Measurements from ENCODE around the gene SLC22A5.
A peak's percentile ranks its signal among the peaks of the same experiment; 100 is the strongest.

The SLC22A5 gene

DNA sequence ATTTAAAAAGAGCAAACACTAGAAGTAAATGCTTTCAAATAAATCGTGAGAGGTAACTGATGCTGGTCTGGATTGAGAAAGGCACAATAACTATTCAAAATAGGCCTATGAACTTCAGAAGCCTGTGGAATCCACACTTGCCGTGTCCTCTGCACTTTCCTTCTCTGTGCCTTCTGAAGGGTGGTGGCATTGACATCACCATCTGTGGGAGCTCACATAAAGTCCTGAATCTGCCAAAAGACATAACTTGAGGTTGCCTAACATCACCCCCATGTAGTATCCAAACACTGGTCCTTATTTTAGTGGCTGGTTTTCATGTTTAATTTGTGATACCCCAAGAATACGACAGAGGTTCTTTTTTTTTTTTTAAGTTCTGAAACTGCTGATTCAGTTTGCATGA is 61.2 kb downstream of the SLC22A5 start:
- peak overlapping the region; percentile 80; the same call in 1 of the 2 replicates for H3K27ac ChIP-seq

DNA sequence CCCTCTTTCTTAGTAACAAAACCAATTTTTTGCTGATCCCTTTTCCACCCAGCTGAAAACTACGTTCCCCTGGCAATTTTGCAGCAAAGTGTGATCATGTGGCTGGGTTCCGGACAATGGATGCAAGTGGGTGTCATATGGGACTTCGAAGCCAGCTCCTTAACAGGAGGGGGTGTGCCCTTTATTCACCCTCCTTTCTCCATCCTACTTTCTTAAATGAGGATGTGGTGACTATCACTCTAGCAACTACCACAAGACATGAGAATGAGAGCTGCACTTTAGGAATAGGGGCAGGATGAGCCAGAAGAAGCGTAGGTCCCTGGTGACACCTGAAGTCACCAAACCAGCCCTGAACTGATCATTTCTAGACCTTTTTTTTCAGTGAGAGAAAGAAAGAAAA is 62.1 kb downstream of the SLC22A5 start:
- H3K27ac ChIP-seq, result no peak overlapping the region
- TF ChIP-seq, protein P1, sequence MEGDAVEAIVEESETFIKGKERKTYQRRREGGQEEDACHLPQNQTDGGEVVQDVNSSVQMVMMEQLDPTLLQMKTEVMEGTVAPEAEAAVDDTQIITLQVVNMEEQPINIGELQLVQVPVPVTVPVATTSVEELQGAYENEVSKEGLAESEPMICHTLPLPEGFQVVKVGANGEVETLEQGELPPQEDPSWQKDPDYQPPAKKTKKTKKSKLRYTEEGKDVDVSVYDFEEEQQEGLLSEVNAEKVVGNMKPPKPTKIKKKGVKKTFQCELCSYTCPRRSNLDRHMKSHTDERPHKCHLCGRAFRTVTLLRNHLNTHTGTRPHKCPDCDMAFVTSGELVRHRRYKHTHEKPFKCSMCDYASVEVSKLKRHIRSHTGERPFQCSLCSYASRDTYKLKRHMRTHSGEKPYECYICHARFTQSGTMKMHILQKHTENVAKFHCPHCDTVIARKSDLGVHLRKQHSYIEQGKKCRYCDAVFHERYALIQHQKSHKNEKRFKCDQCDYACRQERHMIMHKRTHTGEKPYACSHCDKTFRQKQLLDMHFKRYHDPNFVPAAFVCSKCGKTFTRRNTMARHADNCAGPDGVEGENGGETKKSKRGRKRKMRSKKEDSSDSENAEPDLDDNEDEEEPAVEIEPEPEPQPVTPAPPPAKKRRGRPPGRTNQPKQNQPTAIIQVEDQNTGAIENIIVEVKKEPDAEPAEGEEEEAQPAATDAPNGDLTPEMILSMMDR (conservative IDR thresholded peaks at IDR 0.05), result no peak

More for the DNA sequence above, 61.2 kb downstream of the SLC22A5 start:
- TF ChIP-seq, protein P1 (conservative IDR thresholded peaks at IDR 0.05), result no peak

DNA sequence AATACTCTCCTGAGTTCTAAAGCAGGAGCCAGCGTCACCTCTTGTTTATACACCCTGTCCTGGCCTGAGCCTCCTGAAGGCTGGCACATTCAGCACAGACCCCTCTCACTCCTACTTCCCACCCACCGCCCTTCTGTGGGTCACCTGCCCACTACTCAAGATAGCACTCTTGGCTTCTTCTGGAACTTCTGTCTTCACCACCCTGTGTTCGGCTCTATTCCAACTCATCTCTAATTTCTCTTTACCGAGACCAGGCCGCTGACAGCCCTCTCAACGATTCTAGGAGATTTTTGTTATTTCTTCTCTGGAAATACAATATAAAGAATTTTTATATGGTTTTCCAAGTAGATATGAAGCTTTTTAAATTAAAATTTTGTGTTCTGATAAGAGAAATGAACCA is 63.6 kb downstream of the SLC22A5 start:
- H3K27ac ChIP-seq, result no peak overlapping the region

DNA sequence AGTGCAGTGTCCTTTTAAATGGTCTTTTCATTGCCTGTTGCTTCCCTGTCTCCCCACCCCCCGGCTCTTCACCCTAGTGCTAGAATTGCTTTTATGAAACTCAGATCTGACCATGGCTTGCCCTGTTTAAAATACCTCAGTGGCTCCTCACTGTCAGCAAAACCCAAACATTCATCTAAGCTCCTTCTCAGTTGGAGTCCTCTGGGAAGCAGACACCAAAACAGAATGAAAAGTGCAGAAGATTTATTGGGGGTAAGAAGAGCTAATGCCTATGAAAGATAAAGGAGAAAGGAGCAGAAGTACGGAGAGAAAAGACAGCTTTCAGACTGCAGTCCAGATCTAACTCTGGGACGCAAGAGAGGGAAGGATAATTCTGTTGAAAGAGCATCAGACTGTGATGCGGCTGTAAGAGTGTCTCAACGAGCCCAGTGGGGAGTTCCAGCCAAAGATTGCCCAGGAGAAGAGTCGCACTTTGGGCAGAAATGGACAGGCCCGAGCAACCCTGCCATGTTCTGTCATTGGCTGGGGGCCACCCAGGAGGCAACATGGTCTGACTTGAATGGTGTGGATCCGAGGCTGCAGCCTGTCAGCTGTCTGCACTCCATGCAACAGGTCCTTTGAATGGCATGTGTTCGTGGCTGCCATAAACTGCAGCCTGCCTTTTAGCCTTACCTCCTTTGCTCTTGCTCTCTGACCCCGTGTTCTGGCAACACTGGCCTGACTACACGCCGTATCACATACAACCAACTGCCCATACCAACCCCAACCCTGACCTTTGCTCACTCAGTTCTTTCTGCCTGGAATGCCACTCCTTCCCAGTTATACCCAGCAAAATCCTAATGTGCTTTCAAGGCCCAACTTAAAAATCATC is 65.1 kb downstream of the SLC22A5 start:
- no peak overlapping the region for H3K27ac ChIP-seq
- TF ChIP-seq, protein P1 (conservative IDR thresholded peaks at IDR 0.05), result no peak

More for the DNA sequence above, 63.6 kb downstream of the SLC22A5 start:
- TF ChIP-seq, protein P1 (conservative IDR thresholded peaks at IDR 0.05), result no peak

DNA sequence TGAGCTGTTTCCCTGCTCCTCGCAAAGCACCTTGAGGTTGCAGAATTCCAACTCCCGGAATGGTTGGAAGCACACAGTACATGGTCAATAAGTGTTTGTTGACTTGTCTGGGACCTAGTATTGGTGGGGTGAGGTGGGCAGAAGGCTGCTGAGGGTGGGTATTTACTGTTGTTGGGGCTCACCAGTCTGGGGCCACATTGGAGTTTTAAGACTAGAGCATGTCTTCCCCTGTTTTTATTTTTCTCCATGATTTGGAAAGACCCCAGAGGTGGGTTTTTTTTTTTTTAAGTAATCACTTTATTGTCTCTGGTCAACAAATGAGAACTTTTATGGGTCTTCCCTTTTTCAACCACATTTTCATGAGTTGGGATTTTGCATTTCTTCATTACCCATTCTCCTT is 65.9 kb downstream of the SLC22A5 start:
- TF ChIP-seq, protein P1 (conservative IDR thresholded peaks at IDR 0.05), result no peak
- no peak overlapping the region for H3K27ac ChIP-seq

DNA sequence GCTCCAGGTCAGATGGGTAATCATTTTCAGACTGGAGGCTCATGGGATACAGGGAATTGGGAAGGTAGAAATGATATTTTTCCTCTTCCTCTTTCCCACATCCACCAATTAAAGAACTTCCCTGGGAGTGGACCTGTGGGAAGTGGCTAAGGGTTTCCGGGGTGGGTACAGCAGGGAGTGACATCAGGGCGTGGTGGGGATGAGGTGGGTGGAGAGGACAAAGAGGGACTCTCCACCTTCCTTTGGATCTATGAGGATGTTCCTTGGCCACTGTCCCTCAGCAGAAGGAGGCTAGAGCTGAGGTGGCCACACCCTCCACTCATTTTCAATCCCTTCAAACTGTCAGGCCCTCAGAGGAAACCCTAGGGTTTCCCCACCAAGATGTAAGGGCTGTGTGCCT is 66.4 kb downstream of the SLC22A5 start:
- H3K27ac ChIP-seq, result no peak overlapping the region
- TF ChIP-seq, protein P1 (conservative IDR thresholded peaks at IDR 0.05), result no peak

DNA sequence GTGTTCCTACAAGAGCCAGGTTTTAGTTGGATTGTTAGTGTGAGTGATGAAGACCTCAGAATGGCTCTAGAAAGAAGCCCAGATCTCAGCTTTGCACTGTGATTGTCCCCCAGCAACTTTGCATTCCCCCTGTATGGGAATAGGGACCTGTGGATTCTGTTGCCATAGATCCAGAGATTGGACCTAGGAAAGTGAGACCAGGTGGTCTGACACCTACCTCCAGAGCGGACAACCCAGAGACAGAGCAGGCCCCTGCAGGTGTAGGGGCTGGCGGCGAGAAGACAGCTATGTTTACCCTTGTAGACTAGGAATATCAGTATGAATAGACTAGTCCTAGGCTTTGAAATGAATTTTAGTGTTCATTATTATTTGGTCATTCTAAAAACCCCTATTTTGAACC is 67.4 kb downstream of the SLC22A5 start:
- TF ChIP-seq, protein P1 (conservative IDR thresholded peaks at IDR 0.05), result no peak
- no peak overlapping the region for H3K27ac ChIP-seq

Measured in VCaP (cell line).